GM23338 (cell line): Measurements from ENCODE around the gene TLR9. TPM values are rescaled to one million over a fixed set of nuclear protein-coding genes. Genes with fewer than 3 reads are reported as not detected.

Experiments used
- ATAC-seq: fragments of 200-7000 bp; cut with Tn5 transposase; 3 replicates; pipeline ENCODE4 v1.9.1; 2020
- DNase-seq: peaks from one replicate; pipeline ENCODE4 v3.0.0-alpha.2; 2015; ENCODE audit warnings: low spot score
- H2AFZ ChIP-seq: fragments of 200-600 bp; sonication (generic); 2 replicates; pipeline ENCODE4 v1.8.0; 2016; ENCODE audit warnings: antibody characterized with exemption, mild to moderate bottlenecking, moderate library complexity
- H3F3A ChIP-seq: fragments of 200-600 bp; sonication (generic); replicated peaks from 2 replicates; pipeline ENCODE4 v1.8.0; 2017; ENCODE audit warnings: antibody characterized with exemption, mixed run types, low read depth
- H3K27ac ChIP-seq: fragments of 200-600 bp; sonication (generic); 2 replicates; pipeline ENCODE4 v1.6.1; 2016; ENCODE audit warnings: low read depth
- H3K27me3 ChIP-seq: fragments of 200-600 bp; sonication (generic); 2 replicates; pipeline ENCODE4 v1.8.0; 2016; ENCODE audit warnings: mild to moderate bottlenecking, mixed run types, moderate library complexity; ENCODE audit not compliant: insufficient read depth
- H3K36me3 ChIP-seq: fragments of 200-600 bp; sonication (generic); 2 replicates; pipeline ENCODE4 v1.8.0; 2016; ENCODE audit warnings: mild to moderate bottlenecking; ENCODE audit not compliant: insufficient read depth
- H3K4me1 ChIP-seq: fragments of 200-600 bp; sonication (generic); 2 replicates; pipeline ENCODE4 v1.8.0; 2016; ENCODE audit warnings: mild to moderate bottlenecking, moderate library complexity; ENCODE audit not compliant: insufficient read depth
- H3K4me2 ChIP-seq: fragments of 200-600 bp; sonication (generic); 2 replicates; pipeline ENCODE4 v1.7.1; 2017; ENCODE audit warnings: mixed run types
- H3K4me3 ChIP-seq: fragments of 200-600 bp; sonication (generic); 2 replicates; pipeline ENCODE4 v1.6.1; 2016; ENCODE audit warnings: mixed run types
- H3K79me2 ChIP-seq: fragments of 200-600 bp; sonication (generic); replicated peaks from 2 replicates; pipeline ENCODE4 v1.8.0; 2017; ENCODE audit warnings: mild to moderate bottlenecking; ENCODE audit not compliant: insufficient read depth
- H3K9me2 ChIP-seq: fragments of 200-600 bp; sonication (generic); 2 replicates; pipeline ENCODE4 v1.8.0; 2017; ENCODE audit not compliant: insufficient read depth
- H4K20me1 ChIP-seq: fragments of 200-600 bp; sonication (generic); replicated peaks from 2 replicates; pipeline ENCODE4 v1.8.0; 2017; ENCODE audit warnings: mild to moderate bottlenecking; ENCODE audit not compliant: insufficient read depth
- H3K27ac Mint-ChIP-seq: 2 replicates; pipeline ENCODE4 v1.8.0; 2020; ENCODE audit warnings: inconsistent platforms, mild to moderate bottlenecking, moderate library complexity, mixed read lengths
- H3K27me3 Mint-ChIP-seq: 3 replicates; pipeline ENCODE4 v1.8.0; 2022; ENCODE audit warnings: low read depth, mild to moderate bottlenecking, moderate library complexity, mixed read lengths, inconsistent platforms; ENCODE audit not compliant: insufficient read depth, poor library complexity
- H3K36me3 Mint-ChIP-seq: 3 replicates; pipeline ENCODE4 v1.8.0; 2021; ENCODE audit warnings: low read depth, mild to moderate bottlenecking, inconsistent platforms, moderate library complexity, mixed read lengths
- H3K4me1 Mint-ChIP-seq: 3 replicates; pipeline ENCODE4 v1.8.0; 2020; ENCODE audit warnings: mild to moderate bottlenecking, inconsistent platforms, mixed read lengths
- H3K4me3 Mint-ChIP-seq: 3 replicates; pipeline ENCODE4 v1.8.0; 2021; ENCODE audit warnings: moderate library complexity, mild to moderate bottlenecking, inconsistent platforms, mixed read lengths
- H3K9me3 Mint-ChIP-seq: 3 replicates; pipeline ENCODE4 v1.8.0; 2020; ENCODE audit warnings: moderate library complexity, mild to moderate bottlenecking, inconsistent platforms, mixed read lengths
- CREB1 ChIP-seq: fragments of 250-450 bp; sonication (Bioruptor Pico); IDR thresholded peaks from 2 replicates; pipeline ENCODE4 v1.5.0; 2020; ENCODE audit warnings: low read depth, mild to moderate bottlenecking, moderate library complexity
- CTCF ChIP-seq, 2 experiments: fragments of 200-600 bp in 1 of 2; sonication (generic) in 1 of 2; conservative IDR thresholded peaks; 2 replicates each; pipeline versions ENCODE4 v1.5.1 to v1.6.1; 2016 to 2017; ENCODE audit warnings: antibody characterized with exemption in 2 of 2, low read depth in 2 of 2, mild to moderate bottlenecking in 2 of 2, moderate library complexity in 1 of 2
- EZH2 ChIP-seq: fragments of 200-600 bp; sonication (generic); IDR thresholded peaks from one replicate; pipeline ENCODE4 v1.8.0; 2017; ENCODE audit warnings: antibody characterized with exemption, mild to moderate bottlenecking, low read depth; ENCODE audit not compliant: unreplicated experiment
- JUNB ChIP-seq: IDR thresholded peaks from one replicate; pipeline ENCODE4 v1.6.1; 2016; ENCODE audit warnings: antibody characterized with exemption; ENCODE audit not compliant: unreplicated experiment
- NANOG ChIP-seq: IDR thresholded peaks from 2 replicates; pipeline ENCODE4 v1.6.1; 2016; ENCODE audit warnings: antibody characterized with exemption, borderline replicate concordance
- REST ChIP-seq: IDR thresholded peaks from one replicate; pipeline ENCODE4 v1.6.1; 2018; ENCODE audit warnings: antibody characterized with exemption; ENCODE audit not compliant: unreplicated experiment
- STAT1 ChIP-seq: IDR thresholded peaks from one replicate; pipeline ENCODE4 v1.6.1; 2016; ENCODE audit warnings: antibody characterized with exemption; ENCODE audit not compliant: unreplicated experiment
- ZNF114 ChIP-seq: fragments of 250-450 bp; sonication (Bioruptor Pico); IDR thresholded peaks from 2 replicates; pipeline ENCODE4 v1.5.0; 2020; ENCODE audit warnings: mild to moderate bottlenecking, moderate library complexity
- ZNF331 ChIP-seq: fragments of 250-450 bp; sonication (Bioruptor Pico); IDR thresholded peaks from 2 replicates; pipeline ENCODE4 v1.5.0; 2020; ENCODE audit warnings: low read depth, mild to moderate bottlenecking, moderate library complexity
- polyA plus RNA-seq: library from polyadenylated mRNA; unstranded; fragments of >200 nt; fragmentation: Nextera tagmentation; extraction: Ambion mirVana; gene quantifications from 2 replicates; pipeline ENCODE4 v1.2.1, GENCODE V29; 2016
- total RNA-seq: library from RNA; depleted of rRNA; stranded (reverse); fragments of >200 nt; shearing (Covaris generic); gene quantifications from 2 replicates; pipeline ENCODE4 v1.2.3, GENCODE V29; 2014

The TLR9 gene
- total and polyA plus RNA-seq, 2 experiments from 2014 or later, result not detected

GRCh38 chr3:52186729-52187128 is 38.7 kb downstream of the TLR9 start:
- Mint-ChIP-seq H3K4me3 (no peak overlapping the region), H3K36me3 (no peaks in the 10 kb centered on the region), H3K9me3 (no peaks in the 10 kb centered on the region), H3K27ac (no peak overlapping the region), H3K27me3 (peaks cover 11% of the 10 kb centered on the region), H3K4me1 (peaks cover 5% of the 10 kb centered on the region; the same call in 1 of the 3 replicates)
- Histone ChIP-seq H3K9me2 (no peaks in the 10 kb centered on the region), H4K20me1 (no peaks in the 10 kb centered on the region), H3K79me2 (no peaks in the 10 kb centered on the region), H3K27ac (no peak overlapping the region), H3K4me3 (no peak overlapping the region), H2AFZ (no peak overlapping the region), H3K27me3 (no peaks in the 10 kb centered on the region), H3F3A (0 out of 2 replicates have a peak, but pooled peaks cover 4% of the 10 kb centered on the region), H3K36me3 (no peaks in the 10 kb centered on the region), H3K4me2 (no peak overlapping the region), H3K4me1 (no peaks in the 10 kb centered on the region)
- DNase-seq, result no peak
- no peak for TF ChIP-seq ZNF114
- TF ChIP-seq CTCF (conservative IDR thresholded peaks at IDR 0.05; ENCODE audit: low read depth in 2 of 2), result no peak
- TF ChIP-seq REST, result no peak
- TF ChIP-seq STAT1, result no peak
- TF ChIP-seq ZNF331 (CRISPR knock-in tag), result no peak
- no peak for ATAC-seq

- Histone ChIP-seq H3K4me2 (no peak overlapping the region), H3F3A (0 out of 2 replicates have a peak, but pooled peaks cover 4% of the 10 kb centered on the region), H4K20me1 (no peaks in the 10 kb centered on the region), H3K27me3 (no peaks in the 10 kb centered on the region), H3K79me2 (no peaks in the 10 kb centered on the region), H2AFZ (no peak overlapping the region), H3K27ac (no peak overlapping the region), H3K9me2 (no peaks in the 10 kb centered on the region), H3K36me3 (no peaks in the 10 kb centered on the region), H3K4me1 (no peaks in the 10 kb centered on the region), H3K4me3 (no peak overlapping the region)
- ATAC-seq (no peak), DNase-seq (no peak)
- Mint-ChIP-seq H3K36me3 (no peaks in the 10 kb centered on the region), H3K4me1 (peaks cover 4% of the 10 kb centered on the region; the same call in 1 of the 3 replicates), H3K27ac (no peak overlapping the region), H3K4me3 (no peak overlapping the region), H3K9me3 (no peaks in the 10 kb centered on the region), H3K27me3 (peaks cover 10% of the 10 kb centered on the region)
- TF ChIP-seq JUNB, result no peak
- TF ChIP-seq NANOG, result no peak
- TF ChIP-seq EZH2, result no peak
- TF ChIP-seq CREB1 (CRISPR knock-in tag), result no peak
- TF ChIP-seq ZNF114, result no peak
- TF ChIP-seq REST, result no peak
- TF ChIP-seq CTCF (conservative IDR thresholded peaks at IDR 0.05; ENCODE audit: low read depth in 2 of 2), result no peak
These were observed 39.6 kb downstream of the TLR9 start for GRCh38 chr3:52185837-52186236.
